Smooth muscle cell of bladder (primary cell): ENCODE data around the gene RIMKLA. TPM values are rescaled to one million over a fixed set of nuclear protein-coding genes. Genes with fewer than 3 reads are reported as not detected.

Source experiments
- total RNA-seq: library from RNA; depleted of rRNA; stranded (reverse); fragments of >200 nt; gene quantifications from 2 replicates; pipeline ENCODE4 v1.2.3, GENCODE V29; 2014

RIMKLA gene
- under 0.01 TPM in 2 replicates for total RNA-seq

DNA sequence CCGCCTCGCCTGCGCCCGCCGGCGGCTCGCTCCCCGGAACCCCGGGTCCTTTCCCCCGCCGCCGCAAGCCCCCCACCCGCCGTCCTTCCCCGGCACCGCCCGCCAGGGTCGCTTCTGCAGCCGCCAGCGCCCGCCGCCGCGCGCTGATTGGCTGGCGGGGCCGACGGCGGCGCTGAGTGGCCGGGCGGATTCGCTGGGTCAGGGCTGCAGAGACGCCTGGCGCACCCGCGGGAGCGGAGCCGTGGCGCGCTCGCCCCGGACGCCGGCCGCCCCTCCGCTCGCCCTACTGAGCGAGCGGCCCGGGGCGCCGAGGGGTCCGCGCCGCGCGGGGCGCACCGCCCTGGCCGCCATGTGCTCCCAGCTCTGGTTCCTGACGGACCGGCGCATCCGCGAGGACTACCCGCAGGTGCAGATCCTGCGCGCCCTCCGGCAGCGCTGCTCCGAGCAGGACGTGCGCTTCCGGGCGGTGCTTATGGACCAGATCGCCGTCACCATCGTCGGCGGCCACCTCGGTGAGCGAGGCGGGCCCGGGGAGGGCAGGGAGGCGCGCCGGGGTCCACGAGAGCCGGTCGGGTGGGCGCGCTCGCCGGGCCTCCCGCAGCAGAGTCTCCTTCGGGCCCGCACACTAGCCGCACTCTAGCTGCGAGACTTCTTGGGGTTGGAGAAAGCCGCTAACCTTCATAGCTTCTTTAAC lies at the start of gene RIMKLA:
Gene RIMKLA, plus strand, starts transcription at position 207 of the 694 bp plus-strand sequence. Its CDS starts 143 bp downstream, at position 350.

DNA sequence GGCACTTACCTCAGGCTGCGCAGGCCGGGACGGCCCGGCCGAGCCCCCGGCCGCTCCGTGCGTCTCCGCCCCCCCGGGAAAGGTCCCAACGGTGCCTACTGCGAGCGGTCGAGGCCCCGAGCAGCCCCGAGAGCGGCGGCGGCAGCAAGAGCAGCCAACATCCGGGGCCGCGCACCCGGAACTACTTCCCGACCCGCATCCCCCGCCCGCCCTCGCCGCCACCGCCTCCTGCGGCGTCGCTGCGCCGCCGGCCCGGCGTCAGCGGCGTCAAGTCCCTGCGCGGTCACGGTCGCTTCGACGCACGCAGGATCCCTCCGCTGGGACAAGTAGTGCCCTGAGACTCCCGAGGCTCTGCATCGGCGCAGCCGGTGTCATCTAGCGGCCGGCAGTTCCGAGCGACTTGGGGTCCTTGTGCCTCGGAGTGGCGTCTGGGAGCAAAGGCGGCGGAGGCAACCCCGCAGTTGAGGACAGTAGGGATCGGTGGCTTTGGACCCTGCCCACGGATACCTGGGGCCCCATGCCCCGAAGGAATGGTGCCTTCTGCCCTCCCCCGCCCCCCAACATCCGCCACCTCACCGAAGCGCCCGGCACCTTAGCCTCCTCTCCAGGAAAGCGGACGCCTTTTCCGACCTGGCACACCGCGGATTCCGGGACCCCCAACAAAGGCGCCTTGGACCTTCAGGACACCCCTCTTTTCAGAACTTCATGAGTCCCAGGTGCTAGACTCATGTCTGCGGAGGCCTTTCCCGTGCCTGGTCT lies 45.4 kb upstream of the RIMKLA start, which contains the start of gene FOXJ3:
Gene FOXJ3, minus strand, starts transcription at position 186 of the 759 bp plus-strand sequence. CDS start 24,142 bp downstream, outside the sequence.

DNA sequence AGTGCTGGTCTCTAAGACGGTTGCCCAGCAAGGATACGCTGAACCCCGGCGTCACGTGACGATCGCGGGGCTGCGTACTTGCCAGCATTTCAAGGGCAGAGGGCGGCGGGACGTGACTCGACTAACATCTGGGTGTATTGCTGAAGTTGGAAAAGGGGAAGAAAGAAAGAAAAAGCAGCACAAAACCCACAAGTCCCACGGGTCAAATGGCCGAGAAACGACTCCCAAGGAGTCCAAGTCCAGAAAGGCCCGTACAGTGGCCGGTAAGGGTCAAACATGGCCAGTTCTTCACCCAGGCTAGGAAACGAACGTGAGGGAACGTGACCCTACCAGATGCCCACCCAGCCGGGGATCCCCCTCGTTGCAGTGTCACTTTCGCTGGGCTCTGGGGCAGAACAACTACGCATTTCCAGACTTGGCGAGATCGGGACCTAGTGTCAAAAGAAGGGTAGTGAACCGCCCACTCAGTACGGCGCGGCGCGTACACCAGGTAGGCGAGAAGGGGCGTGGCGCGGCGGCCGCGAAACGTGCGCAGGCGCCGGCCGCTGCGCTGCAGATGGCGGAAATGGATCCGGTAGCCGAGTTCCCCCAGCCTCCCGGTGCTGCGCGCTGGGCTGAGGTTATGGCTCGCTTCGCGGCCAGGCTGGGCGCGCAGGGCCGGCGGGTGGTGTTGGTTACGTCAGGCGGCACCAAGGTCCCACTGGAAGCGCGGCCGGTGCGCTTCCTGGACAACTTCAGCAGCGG lies 75.6 kb downstream of the RIMKLA start, which contains the start of the genes PPCS and ZMYND12:
Gene PPCS, plus strand, starts transcription at position 534 of the 744 bp plus-strand sequence. Its CDS starts 23 bp downstream, at position 557.
Gene ZMYND12, minus strand, starts transcription at position 13 of the 744 bp plus-strand sequence. CDS start 25 bp downstream, outside the sequence.

DNA sequence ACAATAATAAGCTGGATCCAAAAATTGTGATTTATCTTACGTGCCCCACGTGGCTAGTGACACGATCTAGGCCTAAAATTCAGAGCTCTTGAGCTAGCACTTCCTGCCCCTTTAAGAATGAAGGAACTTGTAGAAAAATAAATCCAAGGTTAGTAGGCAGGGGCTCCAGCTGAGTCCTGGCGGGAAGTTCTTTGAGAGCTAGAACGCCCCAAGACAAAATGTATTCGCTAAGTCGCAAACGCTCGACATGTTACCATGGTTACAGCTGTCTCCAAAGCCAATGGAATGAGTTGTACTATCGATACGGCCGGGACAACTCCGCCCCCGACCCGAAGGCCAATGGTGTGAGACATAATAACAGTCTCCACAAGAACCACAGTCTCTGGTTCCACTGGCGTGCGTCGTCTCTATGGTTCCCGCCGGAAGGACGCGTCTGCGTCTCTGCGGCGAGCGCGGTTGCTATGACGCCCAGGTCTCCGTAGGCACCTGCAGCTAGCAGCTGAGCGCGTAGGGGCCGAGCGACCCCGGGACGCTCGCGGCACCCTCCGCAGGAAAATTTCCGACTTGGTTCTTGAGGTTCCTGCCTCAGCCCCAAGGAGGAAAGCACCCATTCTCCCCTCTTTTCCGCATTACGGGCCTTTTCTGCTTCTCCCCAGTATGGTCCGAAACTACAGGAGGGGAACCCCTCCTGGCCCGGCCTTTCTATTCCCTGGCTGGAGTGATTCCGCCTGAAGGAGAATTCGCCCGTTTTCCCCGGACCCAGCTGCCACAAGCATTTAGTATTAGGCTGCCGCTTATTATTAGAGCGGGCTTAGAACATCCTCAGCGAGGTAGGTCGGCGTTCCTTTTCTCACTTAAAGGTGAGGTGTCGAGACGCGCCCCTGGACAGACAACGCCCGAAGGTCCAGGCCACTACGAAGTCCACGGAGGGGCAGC lies 82.5 kb downstream of the RIMKLA start, which contains the start of gene CCDC30:
Gene CCDC30, plus strand, starts transcription at position 459 of the 936 bp plus-strand sequence. CDS start 17,266 bp downstream, outside the sequence.

Other genes starting within 250 kb of the RIMKLA start
- not detected in 2 replicates for gene GUCA2B, start 227.4 kb upstream of the RIMKLA start, total RNA-seq
- gene GUCA2A, start 216.0 kb upstream of the RIMKLA start, total RNA-seq, result not detected in 2 replicates
- gene FOXJ3, start 45.6 kb upstream of the RIMKLA start, total RNA-seq, result 11.9 and 12.8 TPM in 2 replicates
- gene ZMYND12, start 75.2 kb downstream of the RIMKLA start, total RNA-seq, result 0.28 and 1.2 TPM in 2 replicates
- 31.9 and 33.4 TPM in 2 replicates for gene PPCS, start 75.8 kb downstream of the RIMKLA start, total RNA-seq
- gene CCDC30, start 82.5 kb downstream of the RIMKLA start, total RNA-seq, result 1.00 and 1.4 TPM in 2 replicates